Raji (cell line): Measurements from ENCODE around the gene ZSCAN5B.
"Not testable (repeated sequence)": the region's sequence is repeated elsewhere in the genome, so short reads cannot be mapped to it uniquely, and the experiment has no call there.

Experiments used
- POLR2A ChIP-seq: IDR thresholded peaks from 2 replicates; pipeline ENCODE4 v1.6.1; 2011; ENCODE audit warnings: low read depth, low read length, control low read depth; ENCODE audit not compliant: insufficient read depth

Gene ZSCAN5B

DNA sequence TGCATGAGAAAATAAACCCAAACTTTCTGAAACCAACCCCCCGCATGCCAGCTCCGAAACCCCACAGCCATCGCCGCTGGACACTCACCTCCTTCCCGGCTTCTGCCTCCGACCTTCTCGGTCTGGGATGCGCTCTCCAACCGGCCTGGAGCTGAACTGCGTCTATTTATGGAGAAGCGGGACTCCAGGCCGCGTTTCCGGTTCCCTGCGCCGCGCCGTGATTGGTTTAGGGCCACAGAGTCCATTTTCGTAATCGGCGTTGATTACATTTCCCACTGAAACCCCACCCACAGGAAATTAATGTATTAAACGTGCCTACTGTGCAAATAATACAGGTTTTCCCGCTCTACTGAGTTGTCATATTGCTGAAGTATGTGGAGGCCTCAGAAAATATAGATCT, at the start of gene ZSCAN5B:
Gene ZSCAN5B, minus strand, starts transcription at position 138 of the 400 bp plus-strand sequence. CDS start 4,731 bp downstream, outside the sequence.
- not testable (repeated sequence) for TF ChIP-seq POLR2A

DNA sequence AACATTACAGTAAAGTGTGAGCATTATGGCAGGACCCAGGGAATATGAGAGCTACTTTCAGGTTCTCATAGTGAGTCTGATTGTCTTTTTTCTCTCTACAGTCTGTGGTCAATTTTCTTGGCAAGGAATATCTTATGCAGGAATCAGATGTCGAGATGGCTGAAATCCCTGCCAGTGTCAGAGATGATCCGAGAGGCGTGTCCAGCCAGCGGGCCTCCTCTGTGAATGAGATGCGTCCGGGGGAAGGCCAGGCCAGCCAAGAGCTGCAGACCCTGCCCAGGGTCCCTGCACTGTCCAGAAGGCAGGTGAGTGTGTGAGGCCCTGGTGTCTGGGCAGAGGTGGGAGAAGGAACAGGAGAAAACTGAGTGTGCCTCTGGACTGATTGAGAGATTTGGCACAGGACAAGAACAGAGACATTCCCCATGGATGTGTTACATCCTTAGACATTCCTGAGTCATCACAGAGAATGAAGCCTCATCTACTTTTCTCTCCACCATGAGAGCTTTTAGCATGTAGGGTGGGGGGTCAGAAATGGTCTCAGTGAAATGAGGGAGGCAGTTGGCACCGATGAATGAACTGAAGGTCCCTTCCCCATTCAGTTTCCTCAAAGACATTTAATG, 47.6 kb upstream of the ZSCAN5B start:
- TF ChIP-seq POLR2A, result no peak

DNA sequence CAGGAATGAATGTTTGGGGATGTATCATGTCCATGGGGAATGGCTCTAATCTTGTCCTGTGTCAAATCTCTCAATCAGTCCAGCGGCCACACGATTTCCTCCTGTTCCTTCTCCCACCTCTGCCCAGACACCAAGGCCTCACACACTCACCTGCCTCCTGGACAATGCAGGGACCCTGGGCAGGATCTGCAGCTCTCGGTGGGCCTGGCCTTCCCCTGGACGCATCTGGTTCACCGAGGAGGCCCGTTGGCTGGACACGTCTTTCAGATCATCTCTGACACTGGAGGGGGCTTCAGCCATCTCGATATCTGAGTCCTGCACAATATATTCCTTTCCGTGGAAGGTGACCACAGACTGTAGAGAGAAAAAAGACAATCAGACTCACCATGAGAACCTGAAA, 25.9 kb upstream of the ZSCAN5B start:
- no peak for TF ChIP-seq POLR2A

- TF ChIP-seq POLR2A, result no peak
Observed at GRCh38 chr19:56222901-56223300, 25.3 kb upstream of the ZSCAN5B start.

DNA sequence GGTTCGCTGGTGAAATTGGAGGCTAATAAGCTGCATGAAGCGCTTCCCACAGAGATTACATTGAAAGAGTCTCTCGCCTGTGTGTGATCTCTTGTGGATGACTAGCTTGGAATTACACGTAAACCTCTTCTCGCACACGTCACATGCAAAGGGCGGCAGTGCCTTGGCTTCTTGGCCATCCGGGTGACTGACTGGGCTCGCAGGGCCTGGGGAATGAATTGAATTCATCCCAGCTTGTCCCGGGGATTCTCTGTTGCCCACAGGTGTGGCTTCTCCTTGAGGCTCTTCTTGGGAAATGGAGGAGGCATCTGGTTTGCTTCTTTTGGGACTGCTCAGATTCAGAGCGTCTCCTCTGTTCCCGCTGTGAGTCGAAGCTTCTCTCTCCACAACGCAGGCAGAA, 24.3 kb upstream of the ZSCAN5B start:
- TF ChIP-seq POLR2A, result no peak

- TF ChIP-seq POLR2A, result no peak
Observed at GRCh38 chr19:56218961-56219360, 21.4 kb upstream of the ZSCAN5B start.

DNA sequence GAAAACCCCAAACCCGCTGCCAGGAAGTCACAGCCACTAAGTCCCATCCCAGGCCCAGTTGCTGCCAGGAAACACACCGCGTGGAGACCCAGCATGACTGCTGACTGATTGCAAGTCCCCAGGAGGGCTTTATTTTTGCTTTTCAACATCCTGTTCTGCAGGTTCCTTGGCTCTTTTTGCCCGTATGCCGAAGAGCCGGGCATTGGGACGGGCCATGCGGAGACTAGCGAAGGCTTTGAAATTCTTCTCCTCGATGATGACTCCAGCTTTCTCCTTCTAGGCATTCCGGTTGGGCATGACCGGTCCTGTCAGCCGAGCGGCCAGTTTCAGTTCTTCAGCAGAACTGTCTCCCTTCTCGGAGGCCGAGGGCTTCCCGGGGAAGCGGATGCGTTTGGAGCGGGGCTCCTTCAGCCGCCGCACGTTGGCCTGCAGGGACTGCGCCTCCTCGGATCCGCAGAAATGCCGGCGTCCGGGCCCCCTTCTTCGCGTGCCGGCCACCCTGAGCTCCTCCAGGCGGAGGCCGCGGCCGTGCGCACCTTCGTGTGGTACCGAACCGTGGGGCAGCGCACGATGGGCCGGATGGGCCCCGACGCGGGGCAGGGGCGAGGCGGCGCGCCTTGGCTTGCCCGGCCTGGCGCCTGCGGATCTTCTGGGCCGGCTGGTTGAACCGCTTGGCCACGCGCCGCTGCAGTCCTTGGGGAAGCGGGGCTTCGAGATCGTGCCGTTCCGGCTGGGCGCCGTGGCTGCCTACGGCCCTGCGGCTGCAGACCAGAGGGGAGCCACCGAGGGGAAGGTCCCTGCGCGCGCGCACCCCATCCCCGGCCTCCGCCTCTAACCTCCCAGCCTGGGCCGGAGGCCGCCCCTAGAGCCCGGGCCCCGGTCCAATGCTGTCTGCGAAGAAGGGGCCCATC, 19.7 kb upstream of the ZSCAN5B start:
- TF ChIP-seq POLR2A, result no peak

- no peak for TF ChIP-seq POLR2A
Observed at GRCh38 chr19:56211718-56212117, 14.1 kb upstream of the ZSCAN5B start.

DNA sequence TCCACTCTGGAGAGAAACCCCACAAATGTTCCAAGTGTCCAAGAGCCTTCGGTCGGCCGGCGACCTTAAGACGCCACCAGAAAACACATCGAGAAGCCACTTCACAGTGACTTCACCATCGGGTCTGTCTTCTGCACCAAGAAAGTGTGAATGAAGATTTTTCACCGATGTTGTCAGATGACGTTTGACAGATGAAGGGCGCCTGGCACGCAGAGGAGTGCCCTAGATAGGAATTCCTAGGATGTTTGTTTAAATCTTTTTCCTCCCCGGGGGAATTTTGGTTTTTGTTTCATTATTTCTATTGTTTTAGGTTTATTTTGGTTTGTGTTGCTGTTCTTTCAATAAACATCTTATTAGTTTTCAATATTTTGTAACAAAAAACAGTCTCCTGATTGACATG, 11.5 kb upstream of the ZSCAN5B start:
- TF ChIP-seq POLR2A, result no peak

GRCh38 chr19:56201973-56202372, 4.4 kb upstream of the ZSCAN5B start, which contains the start of gene ZSCAN5C:
TSS of gene ZSCAN5C (plus strand) at chr19:56202273. CDS start at chr19:56205914, 3,641 bp downstream.
- TF ChIP-seq POLR2A, result no peak

DNA sequence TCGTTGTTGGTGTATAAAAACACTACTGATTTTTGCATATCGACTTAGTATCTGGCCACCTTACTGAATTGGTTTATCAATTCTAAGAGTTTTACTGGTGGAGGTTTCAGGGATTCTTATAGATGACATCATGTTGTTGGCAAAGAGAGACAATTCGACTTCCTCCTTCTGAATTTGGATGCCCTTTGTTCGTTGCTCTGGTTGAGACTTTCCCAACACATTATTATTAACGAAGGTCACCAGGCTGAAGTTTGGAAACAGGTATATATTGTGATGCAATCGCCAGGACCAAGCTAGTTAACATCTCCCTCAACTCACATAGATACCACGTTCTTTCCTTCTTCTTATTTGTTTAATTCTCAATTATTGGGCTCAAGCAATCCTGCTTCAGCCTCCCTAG, 2.1 kb upstream of the ZSCAN5B start:
- TF ChIP-seq POLR2A, result no peak

DNA sequence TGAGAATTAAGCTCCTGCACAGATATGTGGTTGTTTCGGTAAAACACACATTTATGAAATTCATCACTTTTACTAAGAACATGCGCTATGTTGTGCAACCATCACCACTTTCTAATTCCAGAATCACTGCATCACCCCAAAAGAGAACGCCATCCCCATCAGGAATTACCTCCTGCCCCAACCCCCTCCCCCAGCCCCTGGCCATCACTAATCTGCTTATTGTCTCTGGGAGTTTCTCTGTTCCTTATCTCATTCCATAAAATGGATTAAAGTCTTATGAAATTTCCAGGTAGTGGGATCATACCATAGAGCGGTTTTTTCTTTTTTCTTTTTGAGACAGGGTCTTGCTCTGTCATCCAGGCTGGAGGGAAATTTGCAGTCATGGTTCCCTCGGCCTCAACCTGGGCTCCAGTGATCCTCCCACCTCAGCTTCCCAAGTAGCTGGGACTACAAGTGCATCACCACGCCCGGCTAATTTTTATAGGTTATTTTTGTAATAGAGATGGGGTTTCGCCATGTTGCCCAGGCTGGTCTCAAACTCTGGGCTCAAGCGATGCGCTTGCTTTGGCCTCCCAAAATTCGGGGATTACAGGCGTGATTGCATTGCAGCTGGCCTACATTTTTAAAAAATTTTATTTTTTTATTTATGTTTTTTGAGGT, 3.5 kb downstream of the ZSCAN5B start:
- TF ChIP-seq POLR2A, result no peak

GRCh38 chr19:56191711-56192110, 5.9 kb downstream of the ZSCAN5B start:
- no peak for TF ChIP-seq POLR2A

DNA sequence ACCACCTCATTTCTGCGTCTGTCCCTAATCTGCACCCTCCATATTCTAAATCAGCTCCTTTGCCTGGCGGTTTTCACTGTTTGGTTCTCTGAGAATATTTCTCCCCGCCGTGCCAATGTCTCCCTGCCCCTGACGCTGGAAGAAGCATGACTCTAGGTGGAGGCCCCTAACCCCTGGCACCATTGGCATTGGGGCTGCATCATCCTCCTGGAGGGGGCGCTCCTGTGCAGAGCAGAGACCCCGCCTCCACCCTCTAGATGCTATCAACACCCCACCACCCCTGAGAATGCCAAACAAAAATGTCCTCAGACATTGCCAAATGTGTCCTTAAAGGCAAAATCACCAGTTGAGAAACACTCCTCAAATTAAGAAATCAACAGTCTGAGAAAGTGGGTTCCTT, 6.5 kb downstream of the ZSCAN5B start:
- TF ChIP-seq POLR2A, result no peak

GRCh38 chr19:56189785-56190184, 7.8 kb downstream of the ZSCAN5B start:
- TF ChIP-seq POLR2A, result no peak
